Caco-2 (cell line): ENCODE data around the gene MCRIP2. TPM values are rescaled to one million over a fixed set of nuclear protein-coding genes. Genes with fewer than 3 reads are reported as not detected.

ENCODE experiments used
- BruUV-seq: library from RNA; stranded (reverse); fragments of 400-500 nt; replicated peaks from 2 replicates; lab custom pipeline; 2021; lab: Mats Ljungman, UMichigan
- CTCF ChIA-PET: fragments of 300-600 bp; sonication (Branson Sonifier 250); formaldehyde crosslinking; loops from one replicate; lab custom pipeline; 2022; ENCODE audit warnings: antibody characterized with exemption; lab: Charles Lee
- POLR2A ChIA-PET: fragments of 300-600 bp; sonication (Branson Sonifier 250); formaldehyde crosslinking; loops from one replicate; lab custom pipeline; 2022; ENCODE audit warnings: antibody characterized with exemption; lab: Charles Lee
- DNase-seq, 2 experiments: peaks; one replicate each; pipeline versions ENCODE4 v3.0.0 to v3.0.0-alpha.2; 2020 to 2022
- H3K27me3 ChIP-seq: replicated peaks from 2 replicates; pipeline ENCODE4 v1.6.0; 2011; ENCODE audit warnings: low read length; ENCODE audit not compliant: control insufficient read depth, insufficient read depth
- H3K36me3 ChIP-seq: 2 replicates; pipeline ENCODE4 v1.5.1; 2011; ENCODE audit warnings: low read length; ENCODE audit not compliant: control insufficient read depth, insufficient read depth
- H3K4me1 ChIP-seq: fragments of 250-450 bp; sonication (Bioruptor Pico); 2 replicates; pipeline ENCODE4 v1.5.1; 2020; ENCODE audit warnings: mild to moderate bottlenecking
- H3K4me3 ChIP-seq: 2 replicates; pipeline ENCODE4 v1.5.1; 2011; ENCODE audit warnings: low read depth, mild to moderate bottlenecking, control low read depth, low read length
- H3K9me3 ChIP-seq: fragments of 250-450 bp; sonication (Bioruptor Pico); 2 replicates; pipeline ENCODE4 v1.5.1; 2020; ENCODE audit warnings: mild to moderate bottlenecking, moderate library complexity
- H3K27ac Mint-ChIP-seq: one replicate; pipeline ENCODE4 v1.8.0; 2022; ENCODE audit warnings: mixed read lengths; ENCODE audit not compliant: unreplicated experiment
- H3K27me3 Mint-ChIP-seq: one replicate; pipeline ENCODE4 v1.8.0; 2022; ENCODE audit warnings: mixed read lengths; ENCODE audit not compliant: insufficient read depth, unreplicated experiment
- H3K36me3 Mint-ChIP-seq: one replicate; pipeline ENCODE4 v1.8.0; 2022; ENCODE audit warnings: mild to moderate bottlenecking, mixed read lengths; ENCODE audit not compliant: insufficient read depth, unreplicated experiment
- H3K4me1 Mint-ChIP-seq: one replicate; pipeline ENCODE4 v1.8.0; 2022; ENCODE audit warnings: low read depth, mixed read lengths; ENCODE audit not compliant: unreplicated experiment
- H3K4me3 Mint-ChIP-seq: one replicate; pipeline ENCODE4 v1.8.0; 2022; ENCODE audit warnings: mild to moderate bottlenecking, moderate library complexity, mixed read lengths; ENCODE audit not compliant: unreplicated experiment
- H3K9me3 Mint-ChIP-seq: one replicate; pipeline ENCODE4 v1.8.0; 2022; ENCODE audit warnings: mixed read lengths; ENCODE audit not compliant: unreplicated experiment
- CTCF ChIP-seq, 2 experiments: fragments of 200-600 bp in 1 of 2; IDR thresholded peaks; 1 replicate in 1 of 2; 2 replicates in 1 of 2; pipeline versions ENCODE4 v1.5.1 to v1.8.0; 2011 to 2022; ENCODE audit warnings: antibody characterized with exemption in 1 of 2, control low read depth in 1 of 2, inconsistent platforms in 1 of 2, low read depth in 1 of 2, low read length in 1 of 2, mild to moderate bottlenecking in 1 of 2, moderate library complexity in 1 of 2; ENCODE audit not compliant: insufficient read depth in 1 of 2, severe bottlenecking in 1 of 2, unreplicated experiment in 1 of 2
- intact Hi-C: fragments of 100-400 bp; cut with micrococcal nuclease; formaldehyde crosslinking; loops from one replicate; pipeline ENCODE4 v1.10.0; 2022; ENCODE audit not compliant: unreplicated experiment
- total RNA-seq: library from RNA; stranded (reverse); gene quantifications from 2 replicates; pipeline ENCODE4 v1.2.3, GENCODE V29; 2022

The MCRIP2 gene
- total RNA-seq, 1 experiment from 2014 or later = 33.0 TPM

GRCh38 chr16:630815-631405 lies 10.7 kb upstream of the MCRIP2 start, which contains the start of gene WFIKKN1:
WFIKKN1 (plus strand) TSS chr16:630985; CDS start chr16:631254, 269 bp downstream.
- H3K9me3 Mint-ChIP-seq = no peaks in the 10 kb centered on the region
- POLR2A ChIA-PET = no interaction called here

GRCh38 chr16:631808-632358 lies 9.7 kb upstream of the MCRIP2 start:
- CTCF ChIA-PET = no interaction called here
- no TSS peak for BruUV-seq
- H3K27ac Mint-ChIP-seq = no peak overlapping the region

More at GRCh38 chr16:630815-631405, 10.7 kb upstream of the MCRIP2 start, which contains the start of gene WFIKKN1:
- no peaks in the 10 kb centered on the region for H3K4me1 Mint-ChIP-seq
- H3K36me3 ChIP-seq = no peaks in the 10 kb centered on the region
- H3K4me3 ChIP-seq = no peak within 1 kb of the TSS
- no peak within 1 kb of the TSS for H3K27ac Mint-ChIP-seq
- H3K9me3 ChIP-seq = no peaks in the 10 kb centered on the region
- H3K27me3 Mint-ChIP-seq = no peaks in the 10 kb centered on the region
- H3K4me1 ChIP-seq = peaks cover 6% of the 10 kb centered on the region; the same call in 1 of the 2 replicates
- no peaks in the 10 kb centered on the region for H3K27me3 ChIP-seq
- peaks cover 27% of the 10 kb centered on the region for H3K36me3 Mint-ChIP-seq
- no peak for TF ChIP-seq CTCF (IDR thresholded peaks at IDR 0.05; ENCODE audit: insufficient read depth in 1 of 2, low read depth in 1 of 2, low read length in 1 of 2, severe bottlenecking in 1 of 2, unreplicated experiment in 1 of 2)
- no peak within 1 kb of the TSS for H3K4me3 Mint-ChIP-seq
- intact Hi-C loops = no loop called here
- no TSS peak for BruUV-seq
- CTCF ChIA-PET = interaction anchor here (0.5 kb wide), 1 partner anchor 37 kb away, joined by 5 read pairs; no protein-coding TSS in a partner anchor
- no peak for DNase-seq

More at GRCh38 chr16:631808-632358, 9.7 kb upstream of the MCRIP2 start:
- intact Hi-C loops = no loop called here
- DNase-seq = no peak
- Mint-ChIP-seq H3K4me1 (no peaks in the 10 kb centered on the region), H3K36me3 (peaks cover 36% of the 10 kb centered on the region), H3K27me3 (no peaks in the 10 kb centered on the region), H3K4me3 (no peak overlapping the region), H3K9me3 (no peaks in the 10 kb centered on the region)
- Histone ChIP-seq H3K9me3 (no peaks in the 10 kb centered on the region), H3K27me3 (no peaks in the 10 kb centered on the region), H3K4me3 (no peak overlapping the region), H3K36me3 (no peaks in the 10 kb centered on the region), H3K4me1 (peaks cover 6% of the 10 kb centered on the region; the same call in 1 of the 2 replicates)
- no peak for TF ChIP-seq CTCF (IDR thresholded peaks at IDR 0.05; ENCODE audit: insufficient read depth in 1 of 2, low read depth in 1 of 2, low read length in 1 of 2, severe bottlenecking in 1 of 2, unreplicated experiment in 1 of 2)
- POLR2A ChIA-PET = no interaction called here
